Caco-2 (cell line): ENCODE data around the gene MAPK11. TPM values are rescaled to one million over a fixed set of nuclear protein-coding genes. Genes with fewer than 3 reads are reported as not detected.

ENCODE experiments used
- BruUV-seq: library from RNA; stranded (reverse); fragments of 400-500 nt; replicated peaks from 2 replicates; lab custom pipeline; 2021; lab: Mats Ljungman, UMichigan
- CTCF ChIA-PET: fragments of 300-600 bp; sonication (Branson Sonifier 250); formaldehyde crosslinking; loops from one replicate; lab custom pipeline; 2022; ENCODE audit warnings: antibody characterized with exemption; lab: Charles Lee
- POLR2A ChIA-PET: fragments of 300-600 bp; sonication (Branson Sonifier 250); formaldehyde crosslinking; loops from one replicate; lab custom pipeline; 2022; ENCODE audit warnings: antibody characterized with exemption; lab: Charles Lee
- DNase-seq, 2 experiments: peaks; one replicate each; pipeline versions ENCODE4 v3.0.0 to v3.0.0-alpha.2; 2020 to 2022
- H3K27me3 ChIP-seq: replicated peaks from 2 replicates; pipeline ENCODE4 v1.6.0; 2011; ENCODE audit warnings: low read length; ENCODE audit not compliant: control insufficient read depth, insufficient read depth
- H3K36me3 ChIP-seq: 2 replicates; pipeline ENCODE4 v1.5.1; 2011; ENCODE audit warnings: low read length; ENCODE audit not compliant: control insufficient read depth, insufficient read depth
- H3K4me1 ChIP-seq: fragments of 250-450 bp; sonication (Bioruptor Pico); 2 replicates; pipeline ENCODE4 v1.5.1; 2020; ENCODE audit warnings: mild to moderate bottlenecking
- H3K4me3 ChIP-seq: 2 replicates; pipeline ENCODE4 v1.5.1; 2011; ENCODE audit warnings: low read depth, mild to moderate bottlenecking, control low read depth, low read length
- H3K9me3 ChIP-seq: fragments of 250-450 bp; sonication (Bioruptor Pico); 2 replicates; pipeline ENCODE4 v1.5.1; 2020; ENCODE audit warnings: mild to moderate bottlenecking, moderate library complexity
- H3K27ac Mint-ChIP-seq: one replicate; pipeline ENCODE4 v1.8.0; 2022; ENCODE audit warnings: mixed read lengths; ENCODE audit not compliant: unreplicated experiment
- H3K27me3 Mint-ChIP-seq: one replicate; pipeline ENCODE4 v1.8.0; 2022; ENCODE audit warnings: mixed read lengths; ENCODE audit not compliant: insufficient read depth, unreplicated experiment
- H3K36me3 Mint-ChIP-seq: one replicate; pipeline ENCODE4 v1.8.0; 2022; ENCODE audit warnings: mild to moderate bottlenecking, mixed read lengths; ENCODE audit not compliant: insufficient read depth, unreplicated experiment
- H3K4me1 Mint-ChIP-seq: one replicate; pipeline ENCODE4 v1.8.0; 2022; ENCODE audit warnings: low read depth, mixed read lengths; ENCODE audit not compliant: unreplicated experiment
- H3K4me3 Mint-ChIP-seq: one replicate; pipeline ENCODE4 v1.8.0; 2022; ENCODE audit warnings: mild to moderate bottlenecking, moderate library complexity, mixed read lengths; ENCODE audit not compliant: unreplicated experiment
- H3K9me3 Mint-ChIP-seq: one replicate; pipeline ENCODE4 v1.8.0; 2022; ENCODE audit warnings: mixed read lengths; ENCODE audit not compliant: unreplicated experiment
- CTCF ChIP-seq, 2 experiments: fragments of 200-600 bp in 1 of 2; IDR thresholded peaks; 1 replicate in 1 of 2; 2 replicates in 1 of 2; pipeline versions ENCODE4 v1.5.1 to v1.8.0; 2011 to 2022; ENCODE audit warnings: antibody characterized with exemption in 1 of 2, control low read depth in 1 of 2, inconsistent platforms in 1 of 2, low read depth in 1 of 2, low read length in 1 of 2, mild to moderate bottlenecking in 1 of 2, moderate library complexity in 1 of 2; ENCODE audit not compliant: insufficient read depth in 1 of 2, severe bottlenecking in 1 of 2, unreplicated experiment in 1 of 2
- intact Hi-C: fragments of 100-400 bp; cut with micrococcal nuclease; formaldehyde crosslinking; loops from one replicate; pipeline ENCODE4 v1.10.0; 2022; ENCODE audit not compliant: unreplicated experiment
- total RNA-seq: library from RNA; stranded (reverse); gene quantifications from 2 replicates; pipeline ENCODE4 v1.2.3, GENCODE V29; 2022

Gene MAPK11
- total RNA-seq, 1 experiment from 2014 or later, result 1.3 TPM

GRCh38 chr22:50281384-50281760, 11.2 kb upstream of the MAPK11 start:
- H3K4me3 ChIP-seq, result no peak overlapping the region
- no peaks in the 10 kb centered on the region for H3K9me3 ChIP-seq
- no peaks in the 10 kb centered on the region for H3K27me3 ChIP-seq
- Mint-ChIP-seq H3K36me3 (peaks cover 68% of the 10 kb centered on the region), H3K4me3 (no peak overlapping the region), H3K4me1 (no peaks in the 10 kb centered on the region), H3K27ac (peak overlapping the region; percentile 69), H3K27me3 (no peaks in the 10 kb centered on the region), H3K9me3 (no peaks in the 10 kb centered on the region)
- H3K4me1 ChIP-seq, result peaks cover 18% of the 10 kb centered on the region
- no peak for DNase-seq
- peaks cover 13% of the 10 kb centered on the region for H3K36me3 ChIP-seq
- intact Hi-C loops, result no loop called here
- CTCF ChIA-PET, result no interaction called here
- BruUV-seq, result no TSS peak
- TF ChIP-seq CTCF (IDR thresholded peaks at IDR 0.05; ENCODE audit: insufficient read depth in 1 of 2, low read depth in 1 of 2, low read length in 1 of 2, severe bottlenecking in 1 of 2, unreplicated experiment in 1 of 2), result no peak
- POLR2A ChIA-PET, result no interaction called here

GRCh38 chr22:50280708-50281383, 10.7 kb upstream of the MAPK11 start:
- POLR2A ChIA-PET, result no interaction called here
- Mint-ChIP-seq H3K4me1 (no peaks in the 10 kb centered on the region), H3K36me3 (peaks cover 68% of the 10 kb centered on the region), H3K4me3 (no peak overlapping the region), H3K27me3 (no peaks in the 10 kb centered on the region), H3K9me3 (no peaks in the 10 kb centered on the region), H3K27ac (no peak overlapping the region)
- no peaks in the 10 kb centered on the region for H3K27me3 ChIP-seq
- TF ChIP-seq CTCF (IDR thresholded peaks at IDR 0.05; ENCODE audit: insufficient read depth in 1 of 2, low read depth in 1 of 2, low read length in 1 of 2, severe bottlenecking in 1 of 2, unreplicated experiment in 1 of 2), result no peak
- peaks cover 14% of the 10 kb centered on the region for H3K36me3 ChIP-seq
- H3K4me3 ChIP-seq, result no peak overlapping the region
- H3K9me3 ChIP-seq, result no peaks in the 10 kb centered on the region
- BruUV-seq, result TSS peak; percentile 39
- peaks cover 18% of the 10 kb centered on the region for H3K4me1 ChIP-seq
- DNase-seq, result no peak
- CTCF ChIA-PET, result no interaction called here
- intact Hi-C loops, result no loop called here

- BruUV-seq, result no TSS peak
- no peak for TF ChIP-seq CTCF (IDR thresholded peaks at IDR 0.05; ENCODE audit: insufficient read depth in 1 of 2, low read depth in 1 of 2, low read length in 1 of 2, severe bottlenecking in 1 of 2, unreplicated experiment in 1 of 2)
- POLR2A ChIA-PET, result no interaction called here
- CTCF ChIA-PET, result no interaction called here
- peaks cover 71% of the 10 kb centered on the region for H3K36me3 Mint-ChIP-seq
- no peaks in the 10 kb centered on the region for H3K27me3 ChIP-seq
- intact Hi-C loops, result no loop called here
- no peaks in the 10 kb centered on the region for H3K9me3 Mint-ChIP-seq
- no peak overlapping the region for H3K27ac Mint-ChIP-seq
- no peak overlapping the region for H3K4me3 Mint-ChIP-seq
- no peaks in the 10 kb centered on the region for H3K9me3 ChIP-seq
- H3K4me1 ChIP-seq, result peaks cover 18% of the 10 kb centered on the region
- DNase-seq, result no peak
- no peaks in the 10 kb centered on the region for H3K4me1 Mint-ChIP-seq
- H3K4me3 ChIP-seq, result no peak overlapping the region
- H3K27me3 Mint-ChIP-seq, result no peaks in the 10 kb centered on the region
- H3K36me3 ChIP-seq, result peaks cover 14% of the 10 kb centered on the region
These were observed 10.0 kb upstream of the MAPK11 start for GRCh38 chr22:50280022-50280707.
